ENCODE data around the gene CNGA1.

DNA sequence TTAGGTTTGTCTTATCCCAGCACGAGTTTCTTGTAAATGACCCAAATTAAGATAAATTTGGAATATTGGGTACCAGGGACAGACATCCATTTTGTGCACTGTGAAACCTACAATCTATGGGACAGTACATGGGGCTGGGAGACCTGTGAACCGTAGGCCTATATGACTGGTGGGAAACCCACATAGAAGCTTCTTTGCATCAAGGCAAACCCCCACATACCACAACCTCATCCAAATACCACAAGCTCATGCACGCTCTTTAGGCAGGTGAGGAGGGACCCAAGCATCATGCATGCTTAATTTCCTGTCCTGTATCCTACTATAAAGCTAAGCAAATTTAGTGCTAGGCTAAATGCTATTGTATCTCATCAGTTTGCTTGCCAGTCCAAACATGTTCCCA is 47.9 kb upstream of the CNGA1 start:
- TF ChIP-seq POLR2A (IDR thresholded peaks at IDR 0.05; ENCODE audit: low read depth, low read length): no peak
- no peak for TF ChIP-seq POLR2AphosphoS5 (IDR thresholded peaks at IDR 0.05; ENCODE audit: low read depth, low read length)
- TF ChIP-seq TAF1 (IDR thresholded peaks at IDR 0.05; ENCODE audit: low read depth, low read length): no peak
- no peak for TF ChIP-seq PAX5 (IDR thresholded peaks at IDR 0.05; ENCODE audit: insufficient read depth, low read length, severe bottlenecking)
